ENCODE measurements around the gene DMRTB1.

Gene DMRTB1

GRCh38 chr1:53470584-53470983 is 11.4 kb downstream of the DMRTB1 start:
- DNase-seq (ENCODE audit: low read depth): no peak
- no peak overlapping the region for H3K4me3 ChIP-seq (ENCODE audit: low read depth, low read length)
- no peak for TF ChIP-seq CTCF (IDR thresholded peaks at IDR 0.05; ENCODE audit: control insufficient read depth, extremely low read depth, insufficient read depth)

GRCh38 chr1:53471000-53471399 is 11.8 kb downstream of the DMRTB1 start:
- DNase-seq (ENCODE audit: low read depth): no peak

GRCh38 chr1:53473463-53473862 is 14.3 kb downstream of the DMRTB1 start:
- no peak for DNase-seq (ENCODE audit: low read depth)
- H3K4me3 ChIP-seq (ENCODE audit: low read depth, low read length): no peak overlapping the region
- peak; percentile 21; the same call in 1 of the 2 replicates for TF ChIP-seq CTCF (IDR thresholded peaks at IDR 0.05; ENCODE audit: control insufficient read depth, extremely low read depth, insufficient read depth)

More at GRCh38 chr1:53471000-53471399, 11.8 kb downstream of the DMRTB1 start:
- TF ChIP-seq CTCF (IDR thresholded peaks at IDR 0.05; ENCODE audit: control insufficient read depth, extremely low read depth, insufficient read depth): no peak
- H3K4me3 ChIP-seq (ENCODE audit: low read depth, low read length): no peak overlapping the region

GRCh38 chr1:53475664-53476063 is 16.5 kb downstream of the DMRTB1 start:
- DNase-seq (ENCODE audit: low read depth): no peak
- H3K4me3 ChIP-seq (ENCODE audit: low read depth, low read length): no peak overlapping the region
- no peak for TF ChIP-seq CTCF (IDR thresholded peaks at IDR 0.05; ENCODE audit: control insufficient read depth, extremely low read depth, insufficient read depth)

GRCh38 chr1:53476579-53476978 is 17.4 kb downstream of the DMRTB1 start:
- TF ChIP-seq CTCF (IDR thresholded peaks at IDR 0.05; ENCODE audit: control insufficient read depth, extremely low read depth, insufficient read depth): no peak
- H3K4me3 ChIP-seq (ENCODE audit: low read depth, low read length): no peak overlapping the region
- DNase-seq (ENCODE audit: low read depth): no peak

GRCh38 chr1:53477651-53478501 is 18.7 kb downstream of the DMRTB1 start:
- no peak for TF ChIP-seq CTCF (IDR thresholded peaks at IDR 0.05; ENCODE audit: control insufficient read depth, extremely low read depth, insufficient read depth)
- no peak overlapping the region for H3K4me3 ChIP-seq (ENCODE audit: low read depth, low read length)
- DNase-seq (ENCODE audit: low read depth): no peak

GRCh38 chr1:53478502-53478818 is 19.3 kb downstream of the DMRTB1 start:
- TF ChIP-seq CTCF (IDR thresholded peaks at IDR 0.05; ENCODE audit: control insufficient read depth, extremely low read depth, insufficient read depth): no peak
- DNase-seq (ENCODE audit: low read depth): no peak
- H3K4me3 ChIP-seq (ENCODE audit: low read depth, low read length): no peak overlapping the region
